Activated CD4-positive, alpha-beta T cell treated with anti-CD3 and anti-CD28 coated beads for 1 hour (primary cell): ENCODE measurements around the gene SLC52A3.
"Not testable (repeated sequence)": the region's sequence is repeated elsewhere in the genome, so short reads cannot be mapped to it uniquely, and the experiment has no call there.

Source experiments
- DNase-seq: peaks from one replicate; pipeline ENCODE4 v3.0.0-alpha.2; 2020

Gene SLC52A3

DNA sequence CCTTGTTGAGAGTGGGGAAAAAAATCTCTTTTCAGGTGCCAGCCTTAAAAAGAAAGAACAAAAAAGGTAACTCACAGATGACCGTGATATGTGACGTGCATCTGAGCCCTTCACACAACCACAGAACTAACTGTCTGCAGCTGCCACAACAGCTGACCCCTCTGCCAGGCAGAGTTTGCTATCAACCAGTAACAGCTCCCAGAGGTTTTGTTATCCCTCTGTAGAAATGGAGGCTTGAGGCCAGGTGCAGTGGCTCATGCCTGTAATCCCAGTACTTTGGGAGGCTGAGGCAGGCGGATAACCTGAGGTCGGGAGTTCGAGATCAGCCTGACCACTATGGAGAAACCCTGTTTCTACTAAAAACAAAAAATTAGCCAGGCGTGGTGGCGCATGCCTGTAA is 42.8 kb downstream of the SLC52A3 start:
- DNase-seq = no peak

DNA sequence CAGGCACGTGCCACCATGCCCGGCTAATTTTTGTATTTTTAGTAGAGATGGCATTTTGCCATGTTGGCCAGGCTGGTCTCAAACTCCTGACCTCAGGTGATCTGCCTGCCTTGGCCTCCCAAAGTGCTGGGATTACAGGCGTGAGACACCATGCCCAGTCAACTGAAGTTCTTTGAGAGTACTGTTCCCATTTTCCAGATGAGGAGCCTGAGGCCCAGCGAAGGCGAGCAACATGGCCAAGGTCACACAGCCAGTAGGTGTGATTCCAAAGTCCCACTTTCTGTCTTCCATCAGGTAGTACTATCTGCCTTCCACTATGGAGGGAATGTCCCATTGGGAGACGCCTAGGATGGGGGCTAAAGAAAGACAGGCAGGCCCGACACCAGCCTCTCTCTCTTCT is 43.5 kb downstream of the SLC52A3 start:
- not testable (repeated sequence) for DNase-seq

DNA sequence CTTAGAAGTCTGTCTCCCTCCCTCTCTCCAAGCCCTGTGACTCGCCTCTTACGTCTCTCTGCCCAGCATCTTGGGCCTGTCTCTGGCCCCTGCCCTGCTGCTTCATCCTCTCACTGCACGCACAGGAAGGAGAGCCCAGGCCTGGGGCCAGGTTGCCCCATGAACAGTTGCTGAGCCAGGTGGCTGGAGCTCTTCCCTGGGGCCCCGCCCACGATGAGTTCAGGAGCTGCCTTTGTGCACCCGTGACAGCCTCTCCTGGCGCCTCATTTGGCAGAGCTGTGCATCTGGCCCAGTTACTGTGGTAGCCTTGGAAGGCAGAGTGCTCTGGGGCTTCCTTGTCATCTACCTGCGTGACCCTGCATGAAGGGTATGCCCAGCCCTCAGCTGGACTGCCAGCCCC is 44.5 kb downstream of the SLC52A3 start:
- no peak for DNase-seq

DNA sequence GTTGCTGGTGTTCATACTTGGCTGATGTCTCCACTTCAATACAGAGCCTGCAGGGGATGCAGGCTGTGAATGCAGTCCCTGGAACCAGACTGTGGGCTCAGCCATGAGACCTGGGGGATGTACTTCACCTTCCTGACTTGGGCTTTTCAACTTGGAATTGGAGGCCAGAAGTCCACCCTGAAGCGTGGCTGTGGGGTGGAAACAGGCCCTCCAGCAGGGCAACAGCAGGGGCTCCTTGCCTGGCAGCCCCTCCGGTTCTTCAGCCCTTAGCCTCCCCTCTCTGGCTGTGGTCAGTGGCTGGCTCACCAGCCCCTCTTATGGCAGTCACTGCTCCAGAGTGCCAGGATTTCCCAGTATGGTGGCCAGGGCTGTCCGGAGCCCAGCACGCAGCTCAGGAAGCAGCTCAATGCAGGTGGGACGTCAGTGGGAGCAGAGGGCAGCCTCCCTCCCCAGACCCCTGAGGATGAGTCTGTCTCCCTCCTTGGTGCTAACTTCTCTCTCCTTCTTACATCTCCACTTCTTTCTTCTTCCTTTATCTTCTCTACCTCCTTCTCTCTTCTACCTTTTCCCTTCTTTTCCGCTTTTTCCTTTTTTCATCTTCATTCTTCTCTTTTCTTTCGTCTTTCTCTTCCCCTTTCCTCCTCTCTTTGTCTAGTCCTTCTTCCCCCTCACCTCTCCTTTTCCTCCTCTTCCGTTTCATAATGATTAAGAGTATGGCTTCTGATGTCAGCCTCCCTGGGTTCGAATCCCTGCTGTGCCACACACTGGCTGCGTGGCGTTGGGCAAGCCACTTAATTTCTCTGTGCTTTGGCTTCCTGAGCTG is 45.3 kb downstream of the SLC52A3 start:
- no peak for DNase-seq

DNA sequence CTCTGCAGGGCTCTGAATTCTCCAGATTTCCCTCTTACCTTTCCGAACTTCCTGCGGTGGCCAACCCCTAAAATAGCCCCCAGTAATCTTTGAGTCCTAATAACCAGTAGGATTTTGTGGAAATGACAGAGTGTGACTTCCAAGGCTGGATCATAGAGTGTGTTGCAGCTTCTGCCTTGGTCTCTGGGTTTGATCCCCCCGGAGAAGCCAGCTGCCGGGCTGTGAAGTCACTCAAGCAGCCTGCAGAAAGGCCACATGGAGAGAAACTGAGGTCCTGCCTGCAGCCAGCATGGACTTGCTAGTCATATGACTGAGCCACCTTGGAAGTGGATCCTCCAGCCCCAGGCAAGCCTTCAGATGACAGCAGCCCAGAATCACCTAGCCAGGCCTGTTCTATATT is 46.4 kb downstream of the SLC52A3 start:
- DNase-seq = no peak

DNA sequence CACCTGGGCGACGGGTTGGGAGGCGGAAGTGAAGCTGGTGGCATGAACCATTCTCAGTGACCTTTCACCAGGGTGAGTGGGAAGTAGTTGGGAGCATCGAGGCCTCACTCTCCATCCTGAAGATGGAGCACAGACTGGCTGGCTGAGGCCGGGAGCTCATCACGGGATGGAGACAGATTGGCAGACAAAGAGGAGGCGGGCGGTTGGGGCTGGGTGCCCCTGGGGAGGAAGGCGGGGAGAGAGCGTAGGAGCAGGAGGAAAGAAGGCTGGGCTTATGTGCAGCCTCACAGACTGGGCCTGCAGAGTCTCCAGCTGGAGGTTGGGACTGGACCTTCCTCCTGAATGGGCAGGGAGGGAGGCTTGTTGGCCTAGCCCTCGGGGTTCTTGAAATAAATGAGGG is 48.5 kb downstream of the SLC52A3 start:
- no peak for DNase-seq

DNA sequence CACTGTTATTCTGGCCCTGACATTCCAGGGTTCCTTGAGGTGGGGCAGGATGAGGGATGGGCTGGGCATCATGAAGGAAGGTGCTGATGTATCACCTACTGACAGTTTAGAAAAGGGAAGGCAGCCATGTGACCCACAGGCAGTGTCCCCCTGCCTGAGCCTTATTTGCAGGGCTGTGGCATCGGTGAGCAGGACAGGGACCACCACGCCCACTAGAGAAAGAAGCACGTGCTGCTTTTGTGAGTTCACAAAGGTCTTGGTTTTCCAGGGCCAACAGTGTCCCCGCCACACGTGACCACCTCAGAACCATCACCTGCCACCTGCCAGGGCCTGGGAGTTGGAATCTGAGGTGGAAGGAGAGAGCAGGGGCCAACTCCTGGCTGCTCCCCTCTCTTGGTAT is 49.2 kb downstream of the SLC52A3 start:
- no peak for DNase-seq

DNA sequence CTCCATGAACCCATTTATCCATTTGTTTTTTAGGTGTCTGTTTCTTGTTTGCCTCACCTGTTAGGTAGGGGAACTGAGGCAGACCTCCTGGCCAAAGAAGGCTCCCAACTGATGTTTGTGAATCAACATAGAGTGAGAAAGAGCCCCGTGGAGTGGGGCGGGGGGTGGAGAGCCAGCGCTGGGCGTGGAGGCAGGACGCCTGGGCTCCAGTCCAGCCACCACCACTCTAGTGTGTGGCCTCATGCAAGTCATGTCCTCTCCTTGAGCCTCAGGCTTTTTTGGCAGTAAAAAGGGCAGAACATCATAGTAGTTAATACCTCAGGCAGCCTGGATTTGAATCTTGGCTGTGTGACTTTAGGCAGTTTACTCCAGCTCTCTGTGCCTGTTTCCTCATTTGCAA is 50.5 kb downstream of the SLC52A3 start:
- no peak for DNase-seq

DNA sequence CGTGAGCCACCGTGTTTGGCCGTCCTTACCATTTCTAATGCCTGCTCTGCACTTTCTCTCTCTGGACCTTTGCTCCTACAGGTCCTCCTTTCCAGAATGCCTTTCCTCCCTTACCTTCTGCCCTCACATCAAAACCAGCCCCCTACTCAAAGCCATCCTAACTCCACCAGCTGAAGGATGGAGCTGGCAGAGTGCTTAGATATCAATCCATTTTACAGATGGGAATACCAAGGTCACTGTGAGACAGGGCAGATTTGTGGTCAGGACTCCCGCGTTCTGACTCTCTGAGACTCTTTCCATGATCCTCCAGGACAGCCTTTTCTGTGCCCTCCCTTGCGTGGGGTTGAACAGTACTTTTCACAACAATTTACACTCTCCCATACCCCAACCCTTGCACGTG is 51.0 kb downstream of the SLC52A3 start:
- DNase-seq = no peak

DNA sequence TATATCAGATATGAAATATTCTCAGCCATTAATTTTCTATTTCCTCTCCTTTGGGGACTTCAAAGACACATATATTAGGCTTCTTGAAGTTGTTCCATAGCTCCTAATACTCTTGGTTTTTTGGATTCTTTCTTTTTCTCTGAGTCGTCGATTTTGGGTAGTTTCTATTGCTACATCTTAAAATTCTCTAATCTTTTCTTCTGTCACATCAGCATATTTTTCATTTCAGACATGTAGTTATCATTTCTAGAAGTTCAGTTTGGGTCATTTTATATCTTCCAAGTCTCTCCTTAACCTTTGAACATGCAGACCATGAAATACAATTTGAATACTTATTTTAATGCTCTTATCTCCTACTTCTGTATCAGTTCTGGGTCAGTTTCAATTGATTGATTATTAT is 53.8 kb downstream of the SLC52A3 start:
- no peak for DNase-seq

DNA sequence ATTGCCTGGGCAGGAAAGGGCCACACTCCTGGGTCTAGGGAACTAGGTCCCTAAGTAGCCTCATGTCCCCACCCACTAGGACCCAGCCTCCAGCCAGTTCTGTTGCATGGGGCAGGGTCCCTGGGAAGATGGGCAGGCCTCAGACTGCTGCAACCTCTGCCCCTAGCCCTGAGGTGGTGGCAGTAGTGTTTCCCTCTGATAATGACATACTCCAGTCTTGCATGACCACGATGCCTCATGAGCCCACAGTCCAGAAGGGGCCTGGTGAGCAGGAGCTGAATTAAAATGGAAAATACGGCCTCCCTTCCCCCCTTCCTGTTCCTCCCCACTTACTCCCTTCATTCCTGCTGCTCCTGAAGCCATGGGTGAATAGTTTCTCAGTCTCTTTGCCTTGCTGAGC is 56.7 kb downstream of the SLC52A3 start:
- no peak for DNase-seq

DNA sequence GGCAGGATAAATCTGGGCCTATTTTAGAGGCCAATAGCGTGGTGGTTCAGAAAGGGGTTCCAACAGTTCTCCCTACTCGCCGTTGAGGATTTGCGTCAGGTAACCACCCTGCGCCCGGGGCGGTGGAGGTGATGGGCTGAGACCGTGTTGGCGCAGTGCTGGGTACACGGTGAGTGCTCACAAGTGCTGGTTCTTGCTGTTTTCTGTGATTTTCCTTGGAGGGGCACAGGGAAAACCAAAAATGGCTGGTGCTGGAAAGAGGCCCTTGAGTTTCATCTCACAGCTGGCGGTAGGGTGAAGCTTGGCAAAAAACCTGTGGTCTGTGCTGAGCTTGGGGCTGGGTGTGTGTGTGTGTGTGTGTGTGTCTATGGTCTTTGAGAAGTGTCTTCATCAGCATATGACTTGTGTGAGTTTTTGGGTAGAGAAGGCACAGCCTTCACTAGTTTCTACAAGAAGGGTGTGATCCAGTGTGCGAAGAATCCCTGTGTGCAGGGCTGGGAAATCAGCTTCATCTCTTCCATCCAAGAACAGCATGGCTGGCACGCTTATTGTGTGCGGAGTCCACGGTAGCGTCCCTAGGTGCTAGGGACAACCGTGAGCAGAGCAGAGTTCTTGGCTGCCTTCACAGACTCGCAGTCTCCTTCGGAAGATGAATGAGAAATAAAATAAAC is 57.4 kb downstream of the SLC52A3 start:
- DNase-seq = no peak
